Fibroblast of lung (primary cell): ENCODE measurements around the gene TAF1C.

Source experiments
- EZH2 ChIP-seq: IDR thresholded peaks from 2 replicates; pipeline ENCODE4 v1.5.1; 2012; ENCODE audit warnings: low read length, control low read depth, mild to moderate bottlenecking; ENCODE audit errors: missing control alignments
- TF ChIP-seq, protein P1 (sequence below), 2 donors: IDR thresholded peaks in 1 of 2; conservative IDR thresholded peaks in 1 of 2; 1 replicate in 1 of 2; 2 replicates in 1 of 2; pipeline ENCODE4 v1.5.1; 2011 to 2012; ENCODE audit warnings: low read length in 2 of 2, control low read depth in 1 of 2, inconsistent platforms in 1 of 2, low read depth in 1 of 2, mild to moderate bottlenecking in 1 of 2

DNA sequence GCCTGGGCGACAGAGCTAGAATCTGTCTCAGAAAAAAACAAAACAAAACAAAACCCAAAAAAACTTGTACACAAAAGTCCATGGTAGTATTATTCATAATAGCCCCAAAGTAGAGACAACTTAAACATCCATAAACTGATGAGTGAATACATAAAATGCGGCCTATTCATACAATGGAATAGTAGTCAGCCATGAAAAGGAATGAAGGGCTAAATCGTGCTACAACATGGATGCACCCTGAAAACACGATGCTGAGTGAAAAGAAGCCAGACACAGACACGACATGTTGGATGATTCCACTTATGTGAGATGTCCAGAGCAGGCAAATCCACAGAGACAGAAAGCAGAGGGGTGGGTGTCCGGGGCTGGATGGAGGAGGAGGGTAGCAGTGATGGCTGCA, 40.7 kb upstream of the TAF1C start:
- no peak for TF ChIP-seq EZH2
- TF ChIP-seq, protein P1, sequence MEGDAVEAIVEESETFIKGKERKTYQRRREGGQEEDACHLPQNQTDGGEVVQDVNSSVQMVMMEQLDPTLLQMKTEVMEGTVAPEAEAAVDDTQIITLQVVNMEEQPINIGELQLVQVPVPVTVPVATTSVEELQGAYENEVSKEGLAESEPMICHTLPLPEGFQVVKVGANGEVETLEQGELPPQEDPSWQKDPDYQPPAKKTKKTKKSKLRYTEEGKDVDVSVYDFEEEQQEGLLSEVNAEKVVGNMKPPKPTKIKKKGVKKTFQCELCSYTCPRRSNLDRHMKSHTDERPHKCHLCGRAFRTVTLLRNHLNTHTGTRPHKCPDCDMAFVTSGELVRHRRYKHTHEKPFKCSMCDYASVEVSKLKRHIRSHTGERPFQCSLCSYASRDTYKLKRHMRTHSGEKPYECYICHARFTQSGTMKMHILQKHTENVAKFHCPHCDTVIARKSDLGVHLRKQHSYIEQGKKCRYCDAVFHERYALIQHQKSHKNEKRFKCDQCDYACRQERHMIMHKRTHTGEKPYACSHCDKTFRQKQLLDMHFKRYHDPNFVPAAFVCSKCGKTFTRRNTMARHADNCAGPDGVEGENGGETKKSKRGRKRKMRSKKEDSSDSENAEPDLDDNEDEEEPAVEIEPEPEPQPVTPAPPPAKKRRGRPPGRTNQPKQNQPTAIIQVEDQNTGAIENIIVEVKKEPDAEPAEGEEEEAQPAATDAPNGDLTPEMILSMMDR (conservative IDR thresholded peaks at IDR 0.05 in 1 of 2, IDR thresholded peaks at IDR 0.05 in 1 of 2; ENCODE audit: low read depth in 1 of 2, low read length in 2 of 2), result no peak
